HG02981 (cell line): ENCODE data around the gene ERO1A.
"Not testable (repeated sequence)": the region's sequence is repeated elsewhere in the genome, so short reads cannot be mapped to it uniquely, and the experiment has no call there.

ENCODE experiments used
- ATAC-seq: cut with Tn5 transposase; IDR thresholded peaks from one replicate; pipeline ENCODE4 v1.9.1; 2021; ENCODE audit warnings: mild to moderate bottlenecking, moderate library complexity; ENCODE audit not compliant: unreplicated experiment

The ERO1A gene

GRCh38 chr14:52695481-52696091 lies at the start of gene ERO1A:
Gene ERO1A, minus strand, starts transcription at chr14:52695558. Its CDS starts 77 bp downstream, at chr14:52695481.
- peak; percentile 67 for ATAC-seq

- no peak for ATAC-seq
These were observed 46.5 kb upstream of the ERO1A start for GRCh38 chr14:52741865-52742264.

- ATAC-seq, result no peak
These were observed 45.4 kb upstream of the ERO1A start for GRCh38 chr14:52740751-52741150.

GRCh38 chr14:52738409-52738808 lies 43.1 kb upstream of the ERO1A start:
- ATAC-seq, result no peak

GRCh38 chr14:52735921-52736489 lies 40.6 kb upstream of the ERO1A start:
- ATAC-seq, result no peak

- no peak for ATAC-seq
These were observed 38.5 kb upstream of the ERO1A start for GRCh38 chr14:52733824-52734223.

GRCh38 chr14:52730709-52731111 lies 35.4 kb upstream of the ERO1A start:
- no peak for ATAC-seq

- peak; percentile 94 for ATAC-seq
These were observed 34.8 kb upstream of the ERO1A start, which contains the start of gene STYX for GRCh38 chr14:52729925-52730708. Gene STYX, plus strand, starts transcription at chr14:52730166. Its CDS starts 309 bp downstream, at chr14:52730475.

GRCh38 chr14:52729585-52729924 lies 34.2 kb upstream of the ERO1A start:
- ATAC-seq, result no peak

- ATAC-seq, result not testable (repeated sequence)
These were observed 33.7 kb upstream of the ERO1A start for GRCh38 chr14:52729035-52729434.

GRCh38 chr14:52727509-52727908 lies 32.2 kb upstream of the ERO1A start:
- ATAC-seq, result not testable (repeated sequence)

- ATAC-seq, result no peak
These were observed 28.9 kb upstream of the ERO1A start for GRCh38 chr14:52724360-52724644.

- no peak for ATAC-seq
These were observed 28.4 kb upstream of the ERO1A start for GRCh38 chr14:52723514-52724359.

GRCh38 chr14:52716155-52716554 lies 20.8 kb upstream of the ERO1A start:
- ATAC-seq, result no peak

GRCh38 chr14:52711666-52712065 lies 16.3 kb upstream of the ERO1A start:
- ATAC-seq, result no peak

- peak; percentile 97 for ATAC-seq
These were observed 11.7 kb upstream of the ERO1A start, which contains the start of gene PSMC6 for GRCh38 chr14:52706724-52707706. Gene PSMC6, plus strand, starts transcription at chr14:52707200. Its CDS starts 20 bp downstream, at chr14:52707220.

- ATAC-seq, result no peak
These were observed 10.9 kb upstream of the ERO1A start for GRCh38 chr14:52706286-52706685.

- no peak for ATAC-seq
These were observed 8.3 kb upstream of the ERO1A start for GRCh38 chr14:52703664-52704063.

- ATAC-seq, result no peak
These were observed 7.9 kb upstream of the ERO1A start for GRCh38 chr14:52703225-52703624.

GRCh38 chr14:52701223-52701622 lies 5.9 kb upstream of the ERO1A start:
- ATAC-seq, result no peak
